SK-MEL-5 (cell line): ENCODE data around the gene PRR15L. TPM values are rescaled to one million over a fixed set of nuclear protein-coding genes. Genes with fewer than 3 reads are reported as not detected.
"Not testable (repeated sequence)": the region's sequence is repeated elsewhere in the genome, so short reads cannot be mapped to it uniquely, and the experiment has no call there.

ENCODE experiments used
- DNase-seq: peaks from one replicate; pipeline ENCODE4 v3.0.0-alpha.2; 2016; ENCODE audit warnings: low read depth, low spot score
- in situ Hi-C: cut with HindIII; loops from 2 replicates; pipeline ENCODE4 v1.10.0; 2016; ENCODE audit warnings: low sequenced_read_pairs, high pct_unique_total_duplicates, low pct_unique_long_range_greater_than_20kb
- polyA plus RNA-seq, 2 experiments: library from polyadenylated mRNA; depleted of rRNA; stranded (reverse); fragments of >200 nt; gene quantifications; 2 replicates each; pipeline ENCODE4 v1.2.3, GENCODE V29; 2015
- total RNA-seq: library from RNA; depleted of rRNA; stranded (reverse); fragments of >200 nt; shearing (Covaris generic); gene quantifications from 2 replicates; pipeline ENCODE4 v1.2.3, GENCODE V29; 2014; rRNA removed

The PRR15L gene, protein sequence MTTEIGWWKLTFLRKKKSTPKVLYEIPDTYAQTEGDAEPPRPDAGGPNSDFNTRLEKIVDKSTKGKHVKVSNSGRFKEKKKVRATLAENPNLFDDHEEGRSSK
- total RNA-seq = not detected in 2 replicates
- polyA plus RNA-seq (2015; cell fraction: cytosol; rRNA removed) = not detected in 2 replicates
- not detected in 2 replicates for polyA plus RNA-seq (2015; cell fraction: nucleus; rRNA removed)

DNA sequence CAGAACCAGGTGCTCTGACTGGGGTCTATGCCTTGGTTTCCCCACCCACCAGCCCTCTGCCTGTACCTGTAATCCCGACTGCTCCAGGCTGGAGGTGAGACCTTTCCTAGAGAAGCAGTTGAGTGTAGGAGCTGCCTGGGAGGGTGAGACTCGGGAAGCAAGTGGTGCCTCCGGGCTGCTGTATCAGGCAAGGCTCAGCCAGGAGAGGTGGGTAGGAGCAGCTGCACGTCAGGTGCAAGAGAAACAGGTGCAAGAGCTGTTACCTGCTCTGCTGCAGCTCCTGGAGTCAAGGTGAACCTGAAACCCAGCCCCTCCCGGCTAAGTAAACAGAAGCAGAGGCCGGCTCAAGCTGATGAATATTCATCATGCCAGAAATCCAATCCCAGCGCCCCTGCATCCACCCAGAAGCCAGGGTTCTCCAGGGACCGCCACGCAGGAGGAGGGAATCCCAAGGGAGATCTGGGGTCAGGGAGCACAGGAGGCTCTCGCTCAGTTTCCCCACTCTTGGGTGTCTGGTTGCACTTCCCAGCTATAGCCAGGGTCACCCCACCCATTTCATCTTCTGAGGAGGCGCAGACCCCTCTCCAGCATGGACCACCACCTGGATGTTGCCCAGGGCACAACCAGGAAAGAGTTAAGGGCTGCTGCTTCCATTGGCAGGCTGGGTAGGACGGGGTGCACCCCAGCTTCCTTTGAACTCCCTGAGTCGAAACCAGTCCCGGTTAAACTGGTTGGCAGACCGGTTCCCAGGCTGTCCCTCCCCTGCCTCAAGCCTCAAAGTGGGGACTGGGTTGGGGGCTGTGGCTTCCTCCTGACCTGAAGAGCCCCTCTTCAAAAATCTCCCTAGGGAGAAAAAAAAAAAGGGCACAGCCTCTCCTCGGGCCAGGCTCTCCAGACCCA is at the start of gene PRR15L:
Gene PRR15L, minus strand, starts transcription at position 293 of the 900 bp plus-strand sequence. CDS start 4,649 bp downstream, outside the sequence.
- no peak for DNase-seq
- in situ Hi-C loops = no loop called here

- DNase-seq = no peak
Observed at GRCh38 chr17:48006936-48007709, 49.4 kb upstream of the PRR15L start.

GRCh38 chr17:48004983-48005382 is 47.3 kb upstream of the PRR15L start:
- in situ Hi-C loops = no loop called here
- DNase-seq = no peak

More at GRCh38 chr17:48006936-48007709, 49.4 kb upstream of the PRR15L start:
- in situ Hi-C loops = no loop called here

DNA sequence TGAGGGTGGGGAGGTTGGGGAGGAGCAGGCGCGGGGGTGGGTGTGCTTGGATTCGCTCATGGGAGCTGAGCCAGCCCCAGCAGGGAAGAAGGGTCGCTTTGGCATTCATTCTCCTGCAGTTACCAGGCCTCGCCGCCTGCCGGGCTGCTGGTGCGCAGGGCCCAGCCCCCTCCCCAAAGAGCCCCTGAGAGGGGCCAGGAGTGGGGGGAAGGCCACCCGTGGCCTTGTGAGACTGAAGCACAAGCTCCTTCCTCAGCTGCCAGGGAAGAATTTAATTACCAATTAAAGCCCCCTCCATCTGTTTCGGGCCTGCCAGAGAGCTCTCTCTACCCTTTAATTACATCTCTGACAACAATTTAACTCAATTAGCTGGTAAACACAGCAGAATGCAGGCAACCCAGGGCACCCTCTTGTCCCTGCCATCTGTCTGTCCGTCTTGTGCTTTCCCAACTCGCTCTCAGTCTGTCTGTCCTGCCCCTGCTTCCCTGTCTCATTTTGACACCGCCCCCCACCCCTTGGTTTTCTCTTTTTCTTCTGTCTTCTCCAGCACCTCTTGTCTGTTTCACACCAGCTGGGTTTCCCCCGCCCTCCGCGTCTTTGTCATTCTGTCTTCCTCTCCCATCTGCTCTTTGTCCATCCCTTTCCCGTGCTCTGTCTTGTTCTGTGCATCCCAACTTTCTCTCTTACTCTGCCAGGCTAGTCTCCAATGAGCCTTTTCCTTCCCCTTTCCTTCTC is 45.9 kb upstream of the PRR15L start:
- peak; percentile 50 for DNase-seq
- in situ Hi-C loops = no loop called here

DNA sequence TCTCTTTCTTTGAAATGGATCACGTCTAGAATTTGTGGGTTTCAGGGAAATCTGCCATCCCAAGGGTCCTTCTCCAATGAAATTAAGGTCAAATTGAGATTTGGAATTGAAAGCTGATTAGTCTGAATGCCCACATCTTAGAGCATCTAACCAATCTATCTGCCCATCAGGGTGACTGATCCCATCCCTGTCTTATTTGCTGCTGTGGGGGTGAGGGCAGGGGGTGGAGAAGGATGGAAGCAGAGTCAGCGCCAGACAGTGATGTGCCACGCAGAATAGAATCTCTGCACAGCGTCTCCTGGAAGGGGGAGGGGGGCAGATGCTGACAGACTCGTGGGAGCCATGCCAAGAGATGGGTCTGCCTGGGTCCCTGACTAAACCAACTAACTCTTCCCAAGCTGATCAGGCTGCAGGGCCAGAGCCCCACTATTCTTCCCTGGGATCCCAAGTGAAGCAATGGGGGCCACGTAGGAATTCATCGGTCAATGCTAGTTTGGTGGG is 45.3 kb upstream of the PRR15L start:
- peak; percentile 53 for DNase-seq
- in situ Hi-C loops = no loop called here

GRCh38 chr17:48002266-48002915 is 44.7 kb upstream of the PRR15L start:
- in situ Hi-C loops = no loop called here
- peak; percentile 99 for DNase-seq

- DNase-seq, in situ Hi-C loops: not testable (repeated sequence)
Observed at GRCh38 chr17:48001657-48002056, 44.0 kb upstream of the PRR15L start.

DNA sequence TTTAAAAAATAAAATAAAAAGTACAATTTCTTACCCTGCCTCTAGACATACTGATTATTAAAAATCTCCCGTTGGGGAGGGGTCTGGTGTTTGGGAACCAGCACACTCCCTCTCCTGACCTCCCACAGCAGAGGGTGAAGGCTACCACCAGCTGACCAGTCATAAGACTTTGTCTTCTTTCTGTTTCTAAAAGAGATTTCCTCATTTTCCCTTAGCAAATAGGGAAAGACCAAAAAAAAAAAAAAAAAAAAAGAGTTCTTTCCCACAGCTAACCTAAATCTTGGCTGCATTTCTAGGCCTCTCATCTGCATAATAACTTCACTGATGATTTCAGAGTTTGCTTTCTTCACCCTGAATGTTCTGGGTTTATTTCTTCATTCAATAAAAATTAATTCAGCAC is 43.5 kb upstream of the PRR15L start:
- DNase-seq = peak; percentile 60
- in situ Hi-C loops = no loop called here

DNA sequence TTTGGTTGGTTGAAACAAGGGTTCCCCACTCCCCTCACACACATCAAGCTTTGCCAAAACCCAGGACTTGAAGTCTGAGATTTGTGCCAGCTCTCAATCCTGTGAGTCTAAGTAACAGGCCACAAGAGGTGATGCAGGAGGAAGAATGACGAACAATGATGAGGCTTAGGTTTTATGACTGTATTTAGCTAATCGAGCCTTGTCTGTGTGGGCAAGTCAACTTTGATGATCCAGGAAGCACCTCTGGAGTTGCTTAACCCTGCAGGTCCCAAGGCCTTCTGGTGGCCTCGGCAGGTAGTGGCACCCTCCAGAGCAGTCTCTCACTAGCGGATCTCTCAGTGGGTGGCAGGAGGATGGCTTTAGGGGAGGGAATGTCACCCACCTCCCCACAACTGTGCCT is 41.9 kb upstream of the PRR15L start:
- no peak for DNase-seq

GRCh38 chr17:47998044-47998443 is 40.4 kb upstream of the PRR15L start:
- in situ Hi-C loops = no loop called here

More for the DNA sequence above, 41.9 kb upstream of the PRR15L start:
- in situ Hi-C loops = no loop called here

GRCh38 chr17:47997586-47997985 is 39.9 kb upstream of the PRR15L start:
- in situ Hi-C loops = no loop called here
- DNase-seq = no peak

More at GRCh38 chr17:47998044-47998443, 40.4 kb upstream of the PRR15L start:
- DNase-seq = no peak

DNA sequence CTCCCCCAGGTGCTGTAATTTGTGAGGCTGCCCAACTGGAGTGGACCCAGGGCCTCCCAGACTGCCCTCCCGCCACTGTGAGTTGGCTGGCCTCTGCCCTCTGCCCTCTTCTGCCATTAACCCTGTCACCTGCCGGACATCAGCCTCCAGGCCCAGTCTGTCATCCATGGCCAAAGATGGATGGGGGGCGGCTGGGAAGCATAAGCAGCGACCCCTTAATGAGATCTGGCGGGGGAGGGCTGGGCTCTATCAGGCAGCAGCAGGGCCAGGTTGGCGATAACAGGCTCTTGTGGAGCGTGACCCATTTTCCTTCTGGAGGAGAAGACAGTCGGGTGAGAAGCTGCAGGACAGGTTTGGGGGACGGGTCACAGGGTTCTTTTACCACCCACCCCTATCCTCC is 38.5 kb upstream of the PRR15L start:
- no peak for DNase-seq
- in situ Hi-C loops = no loop called here

DNA sequence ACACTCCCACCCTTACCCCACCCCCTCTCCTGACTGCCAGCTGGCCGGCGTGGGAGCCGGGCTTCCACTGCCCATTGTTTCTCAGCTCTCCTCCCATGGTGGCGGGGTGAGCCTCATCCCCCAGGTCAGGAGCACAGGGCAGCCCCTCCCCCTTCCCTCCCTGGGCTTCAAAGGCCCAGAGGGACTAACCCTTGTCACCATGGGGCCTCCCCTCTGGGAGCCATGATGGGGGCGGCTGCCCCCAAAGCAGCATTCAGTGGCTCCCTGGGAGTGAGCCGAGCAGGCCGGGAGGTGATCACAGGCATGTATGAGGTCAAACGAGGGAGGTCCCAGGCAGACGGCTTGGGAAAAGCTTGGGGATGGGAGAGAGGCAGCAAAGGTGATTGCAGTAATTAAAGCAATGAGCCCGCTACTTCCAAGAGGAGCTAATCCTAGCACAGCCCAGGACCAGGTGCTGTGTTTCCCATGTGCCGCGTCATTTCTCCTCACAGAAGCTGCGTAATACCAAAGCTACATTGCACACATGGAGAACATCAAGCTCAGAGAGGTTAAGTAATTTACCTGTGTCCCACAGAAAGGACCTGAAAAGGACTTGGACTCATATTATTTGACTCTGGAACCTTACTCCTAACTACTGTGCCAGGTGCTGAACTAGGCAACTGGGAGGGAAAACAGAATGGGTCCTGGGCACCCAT is 37.7 kb upstream of the PRR15L start:
- no peak for DNase-seq
- in situ Hi-C loops = no loop called here

- in situ Hi-C loops = no loop called here
- no peak for DNase-seq
Observed at GRCh38 chr17:47994724-47995123, 37.0 kb upstream of the PRR15L start.

- in situ Hi-C loops = no loop called here
- no peak for DNase-seq
Observed at GRCh38 chr17:47993964-47994363, 36.3 kb upstream of the PRR15L start.

- in situ Hi-C loops = no loop called here
- no peak for DNase-seq
Observed at GRCh38 chr17:47993031-47993564, 35.4 kb upstream of the PRR15L start.
